ENCODE data around the gene ING4.

Gene ING4

GRCh38 chr12:6606331-6607131 is 56.4 kb downstream of the ING4 start:
- DNase-seq (ENCODE audit: low read depth): peak; percentile 34

- peak; percentile 19 for DNase-seq (ENCODE audit: low read depth)
Measured at GRCh38 chr12:6605421-6606330, 57.2 kb downstream of the ING4 start.

- peak; percentile 12 for DNase-seq (ENCODE audit: low read depth)
Measured at GRCh38 chr12:6604259-6605029, 58.5 kb downstream of the ING4 start.

DNA sequence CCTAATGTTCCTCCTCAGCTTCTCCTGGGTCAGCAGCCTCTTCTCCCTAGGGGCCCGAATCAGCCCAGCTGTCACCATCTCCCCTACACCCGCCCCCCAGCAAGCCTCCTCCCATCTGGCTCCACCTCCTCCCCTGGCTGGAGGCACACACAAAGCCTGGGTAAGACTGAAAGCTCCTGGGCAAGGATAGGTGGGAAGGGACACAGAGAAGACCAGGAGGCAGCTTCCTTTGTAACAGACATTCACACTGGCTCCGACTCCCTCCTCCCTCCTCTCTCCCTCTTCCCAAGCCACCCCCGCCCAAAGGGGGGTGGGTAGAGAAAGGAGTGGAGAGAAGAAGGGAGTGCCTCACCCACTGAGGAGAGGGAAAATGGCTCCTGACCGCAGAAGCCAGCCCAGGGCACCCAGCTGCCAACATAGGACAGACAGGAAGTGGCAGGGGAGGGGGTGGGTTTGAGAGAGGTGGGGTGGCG is 59.8 kb downstream of the ING4 start:
- DNase-seq (ENCODE audit: low read depth): peak; percentile 33

GRCh38 chr12:6602526-6602925 is 60.4 kb downstream of the ING4 start:
- DNase-seq (ENCODE audit: low read depth): no peak

Measured in amniotic epithelial cell (primary cell).